GM21529 (cell line): Measurements from ENCODE around the gene CDH23.

ENCODE experiments used
- ATAC-seq: cut with Tn5 transposase; IDR thresholded peaks from one replicate; pipeline ENCODE4 v1.9.1; 2021; ENCODE audit not compliant: unreplicated experiment

Gene CDH23

GRCh38 chr10:71554671-71555070 is 158.0 kb downstream of the CDH23 start:
- ATAC-seq, result no peak

DNA sequence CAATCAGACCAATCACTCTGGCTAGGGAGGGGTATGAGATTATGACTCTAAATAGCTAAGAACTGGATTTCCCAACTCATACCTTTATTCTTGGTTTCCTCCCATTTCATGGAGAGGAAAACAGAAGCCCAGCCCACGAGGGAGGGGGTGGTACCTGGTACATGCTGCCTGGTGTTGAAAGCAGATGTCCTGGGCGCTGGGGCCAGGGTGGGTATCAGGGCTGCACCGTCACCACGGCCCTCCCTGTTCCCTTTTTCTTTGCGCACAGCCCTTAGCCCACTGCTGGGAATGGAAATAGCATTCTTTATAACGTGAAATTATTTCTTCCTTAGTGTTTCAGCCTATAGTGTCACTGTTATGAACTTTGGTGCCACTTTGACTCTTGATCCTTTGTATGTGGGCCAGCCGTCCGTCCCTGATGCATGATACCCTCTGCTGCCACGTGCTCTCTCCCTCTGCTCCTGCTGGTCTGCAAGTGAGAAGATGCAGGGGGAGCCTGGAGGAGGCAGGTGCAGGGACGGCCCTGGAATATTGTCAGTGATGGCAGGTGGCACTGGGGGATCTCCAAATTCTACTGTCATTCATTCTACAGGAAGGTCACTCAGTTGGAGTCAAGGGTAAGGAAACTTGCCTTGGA is 158.5 kb downstream of the CDH23 start:
- no peak for ATAC-seq

- no peak for ATAC-seq
Observed at GRCh38 chr10:71555724-71556119, 159.0 kb downstream of the CDH23 start.

DNA sequence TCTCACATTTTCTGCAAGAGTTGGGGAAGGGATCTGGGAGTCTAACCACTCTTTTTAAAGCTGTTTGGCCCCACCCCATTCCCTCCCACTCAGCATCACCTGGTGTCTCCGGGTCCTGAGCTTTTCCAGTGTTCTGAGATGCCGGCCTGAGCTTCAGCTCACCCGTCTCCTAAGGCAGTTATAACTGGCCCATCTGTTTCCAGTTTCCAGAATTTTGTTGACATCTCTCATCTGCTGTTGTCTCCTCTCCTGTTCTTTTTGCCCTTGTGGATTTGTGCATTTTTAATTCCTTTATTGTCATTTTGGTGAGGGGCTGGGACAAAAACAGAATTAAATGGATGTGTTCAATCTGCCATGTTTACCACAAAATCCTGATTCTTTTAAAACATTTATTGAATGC is 162.3 kb downstream of the CDH23 start:
- ATAC-seq, result no peak

DNA sequence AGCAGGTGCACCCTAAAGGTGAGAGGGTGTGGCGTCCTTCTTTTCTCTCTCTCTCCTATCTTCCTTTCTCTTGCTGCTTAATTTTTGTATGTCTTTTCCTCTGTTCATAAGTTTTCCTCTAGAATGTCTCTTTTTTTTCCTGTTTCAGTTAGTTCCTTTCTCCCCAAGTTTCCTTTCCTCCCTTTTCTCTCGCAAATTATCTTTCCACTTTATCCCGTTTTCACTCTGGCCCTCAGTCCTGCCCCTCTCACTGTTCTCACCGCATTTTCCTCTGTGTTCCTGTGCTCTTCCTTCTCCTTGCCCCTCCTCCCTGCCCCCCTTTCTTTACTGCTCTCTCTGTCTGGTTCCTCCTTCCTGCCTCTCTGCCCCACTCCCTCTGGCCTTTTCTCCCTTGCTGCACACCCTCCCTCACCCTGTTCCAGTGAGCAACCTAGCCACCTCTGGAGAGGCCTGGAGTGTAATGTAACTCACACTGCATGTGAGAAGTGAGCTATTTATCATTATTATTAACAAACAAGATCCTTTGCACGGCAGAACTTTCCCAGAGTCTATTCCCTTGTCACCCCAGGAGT is 164.4 kb downstream of the CDH23 start:
- ATAC-seq, result no peak

DNA sequence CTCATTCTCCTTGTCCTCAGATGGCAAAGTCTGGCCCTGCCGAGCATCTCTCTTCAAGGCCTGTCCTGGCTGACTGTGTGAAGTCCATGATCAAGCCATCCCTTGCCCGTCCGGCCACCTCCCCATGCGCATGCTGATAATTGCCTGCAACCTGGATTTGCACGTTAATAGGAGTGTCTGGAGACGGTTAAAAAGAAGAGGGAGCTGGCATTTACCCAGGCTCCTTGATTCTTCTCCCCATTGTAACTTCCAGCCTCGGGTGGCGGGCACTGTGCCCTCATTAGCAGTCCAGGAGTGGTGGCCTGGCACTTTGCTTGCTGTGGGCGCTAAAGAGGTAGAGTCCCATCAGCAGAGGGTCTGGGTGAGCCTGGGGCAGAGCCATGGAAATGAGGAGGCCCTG is 165.5 kb downstream of the CDH23 start:
- ATAC-seq, result no peak

DNA sequence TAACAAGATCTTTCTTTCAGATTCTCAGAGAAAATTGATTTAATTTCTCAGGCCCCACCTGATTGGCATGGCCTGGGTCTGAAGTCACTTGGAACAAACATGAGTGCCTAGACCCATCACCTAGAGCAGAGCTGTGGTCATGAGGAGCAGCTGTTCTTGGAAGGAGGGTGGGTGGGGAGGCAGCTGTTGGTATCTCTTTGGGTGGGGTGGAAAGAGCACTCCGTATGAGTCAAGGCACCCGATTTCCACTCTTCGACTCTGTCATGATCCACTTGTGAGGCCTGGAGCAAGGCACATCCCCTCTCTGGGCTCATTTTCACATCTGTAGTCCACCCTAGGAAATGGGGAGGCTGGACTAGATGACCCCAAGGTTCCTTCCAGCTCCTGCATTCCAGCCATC is 166.2 kb downstream of the CDH23 start:
- no peak for ATAC-seq

DNA sequence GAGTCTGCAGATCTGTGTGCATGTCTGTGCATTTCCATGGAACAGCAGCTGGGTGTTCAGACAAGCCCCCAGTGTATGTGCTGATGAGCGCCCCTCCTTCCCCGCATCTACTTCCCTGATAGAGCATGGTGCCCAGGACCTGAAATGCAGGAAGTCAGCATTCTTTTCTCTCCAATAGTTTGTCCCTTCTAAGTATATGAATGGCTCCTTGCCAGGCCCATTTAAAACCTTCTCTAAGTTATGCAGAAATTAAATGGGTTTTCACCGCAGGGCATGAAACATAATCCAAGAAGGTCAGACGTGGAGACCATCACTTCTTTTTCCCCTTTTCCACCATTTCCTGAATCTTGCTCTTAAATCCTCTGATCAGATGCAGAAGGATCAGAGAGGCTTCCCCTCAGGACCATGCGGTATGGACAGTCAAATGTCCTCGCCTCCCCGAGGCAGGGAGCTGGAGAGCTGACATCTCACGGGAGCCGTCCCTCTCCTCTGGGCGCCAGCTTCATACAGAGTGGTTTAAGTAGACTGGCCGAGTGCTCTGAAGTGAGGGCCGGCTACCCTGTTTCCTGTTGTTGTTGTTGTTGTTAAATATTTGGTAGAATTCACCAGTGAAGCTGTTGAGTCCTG is 167.6 kb downstream of the CDH23 start:
- no peak for ATAC-seq

- ATAC-seq, result no peak
Observed at GRCh38 chr10:71565284-71566000, 168.7 kb downstream of the CDH23 start.

DNA sequence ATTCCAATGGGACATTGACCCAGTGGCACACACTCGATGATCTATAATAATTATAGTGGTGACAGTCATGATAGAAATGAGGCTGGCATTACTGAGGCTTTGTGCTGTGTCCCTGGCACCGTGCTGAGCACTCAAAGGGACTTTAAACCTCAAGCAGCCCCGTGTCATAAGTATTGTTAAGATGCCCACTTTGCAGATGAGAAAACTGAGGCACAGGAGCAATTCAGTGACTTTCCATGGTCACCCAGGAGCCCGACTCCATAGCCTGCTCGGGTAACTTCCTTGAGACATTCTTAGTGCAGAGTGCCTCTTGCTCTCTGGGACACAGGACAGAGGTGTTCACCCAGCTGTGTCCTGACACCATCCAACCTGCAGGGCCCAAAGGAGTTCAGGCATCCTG is 170.3 kb downstream of the CDH23 start:
- ATAC-seq, result no peak

- ATAC-seq, result no peak
Observed at GRCh38 chr10:71568896-71569492, 172.3 kb downstream of the CDH23 start.

GRCh38 chr10:71569775-71570588 is 173.3 kb downstream of the CDH23 start:
- no peak for ATAC-seq

- no peak for ATAC-seq
Observed at GRCh38 chr10:71571460-71572175, 174.9 kb downstream of the CDH23 start.

DNA sequence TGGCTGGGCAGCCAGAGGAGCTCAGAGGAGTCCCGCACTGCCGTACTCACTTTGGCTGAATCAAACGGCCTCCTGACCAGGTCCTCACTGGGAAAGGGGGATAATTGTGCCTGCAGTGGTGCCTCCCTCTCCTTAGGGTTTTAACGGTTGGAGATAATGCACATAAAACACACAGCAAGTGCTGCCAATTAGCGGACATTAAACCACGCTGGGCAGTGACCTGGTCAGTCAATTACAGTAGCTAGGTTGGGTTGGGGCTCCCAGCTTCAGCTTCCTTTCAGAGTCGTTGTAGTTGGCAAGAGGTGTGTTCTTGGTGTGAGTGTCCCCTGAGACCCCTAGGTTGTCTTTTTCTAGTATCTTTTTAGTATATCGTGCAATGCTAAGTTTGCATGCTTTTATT is 176.2 kb downstream of the CDH23 start:
- ATAC-seq, result no peak

DNA sequence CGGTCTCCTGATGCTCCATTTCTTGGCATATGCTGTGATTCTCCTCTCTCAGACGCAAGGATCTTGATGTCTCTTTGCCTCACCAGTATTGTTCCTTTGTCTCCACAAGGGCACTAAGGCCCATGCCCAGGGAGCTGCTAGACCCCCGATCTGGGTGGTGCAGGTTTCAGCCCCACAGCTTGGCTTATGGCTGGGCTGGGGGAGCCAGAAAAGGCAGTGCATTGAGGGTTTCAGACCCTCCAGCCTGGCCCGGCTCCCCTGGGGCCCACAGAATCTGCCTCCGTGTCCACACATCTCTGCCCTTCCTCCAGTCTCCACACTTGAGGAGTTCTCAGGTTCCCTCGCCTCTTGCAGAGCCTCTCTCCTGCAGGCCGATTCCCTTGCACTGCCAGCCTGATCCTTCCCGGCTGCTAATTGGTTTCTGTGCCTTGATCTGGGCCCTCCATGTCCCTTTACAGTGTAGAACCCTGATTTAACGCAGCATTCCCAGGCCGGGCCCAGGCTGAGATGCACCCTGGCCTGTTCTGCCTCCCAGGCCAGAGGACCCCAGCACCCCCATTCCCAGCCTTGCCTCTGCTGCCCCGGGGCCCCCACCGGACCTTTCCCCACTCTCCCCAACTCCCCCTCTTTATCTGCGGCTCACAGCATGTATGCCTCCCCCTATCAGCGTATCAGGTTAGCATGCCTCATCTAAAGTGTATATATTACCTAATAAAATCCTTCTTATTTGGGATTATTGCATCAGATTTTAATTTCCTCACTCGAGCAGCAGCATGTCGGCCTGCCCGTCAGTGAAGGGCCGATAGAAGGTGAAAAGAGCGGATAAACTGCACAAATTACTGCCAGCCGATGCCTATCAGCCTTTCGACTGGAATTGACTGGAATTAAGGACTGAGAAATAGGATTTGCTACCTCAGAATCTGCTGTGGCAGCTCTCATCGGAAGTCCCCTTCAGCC is 177.1 kb downstream of the CDH23 start:
- ATAC-seq, result no peak

DNA sequence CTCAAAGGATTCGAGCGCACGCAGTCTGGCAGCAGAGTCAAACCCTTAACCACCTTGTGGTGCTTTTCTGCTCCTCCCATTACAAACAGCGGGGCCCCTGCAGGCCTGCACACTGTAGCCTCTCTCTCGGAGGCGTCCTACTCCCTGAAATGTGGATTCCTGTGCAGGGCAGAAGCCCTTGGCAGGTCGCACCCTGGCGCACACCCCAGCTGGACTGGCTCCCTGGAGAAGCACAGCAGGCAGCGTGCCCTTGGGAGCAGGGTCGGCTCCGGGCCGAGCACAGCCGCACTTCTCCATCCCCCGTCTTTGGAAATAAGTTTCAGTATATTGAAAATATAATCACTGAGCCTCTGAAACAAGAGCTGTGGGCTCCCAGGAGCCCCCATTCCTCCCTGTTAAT is 178.7 kb downstream of the CDH23 start:
- no peak for ATAC-seq

DNA sequence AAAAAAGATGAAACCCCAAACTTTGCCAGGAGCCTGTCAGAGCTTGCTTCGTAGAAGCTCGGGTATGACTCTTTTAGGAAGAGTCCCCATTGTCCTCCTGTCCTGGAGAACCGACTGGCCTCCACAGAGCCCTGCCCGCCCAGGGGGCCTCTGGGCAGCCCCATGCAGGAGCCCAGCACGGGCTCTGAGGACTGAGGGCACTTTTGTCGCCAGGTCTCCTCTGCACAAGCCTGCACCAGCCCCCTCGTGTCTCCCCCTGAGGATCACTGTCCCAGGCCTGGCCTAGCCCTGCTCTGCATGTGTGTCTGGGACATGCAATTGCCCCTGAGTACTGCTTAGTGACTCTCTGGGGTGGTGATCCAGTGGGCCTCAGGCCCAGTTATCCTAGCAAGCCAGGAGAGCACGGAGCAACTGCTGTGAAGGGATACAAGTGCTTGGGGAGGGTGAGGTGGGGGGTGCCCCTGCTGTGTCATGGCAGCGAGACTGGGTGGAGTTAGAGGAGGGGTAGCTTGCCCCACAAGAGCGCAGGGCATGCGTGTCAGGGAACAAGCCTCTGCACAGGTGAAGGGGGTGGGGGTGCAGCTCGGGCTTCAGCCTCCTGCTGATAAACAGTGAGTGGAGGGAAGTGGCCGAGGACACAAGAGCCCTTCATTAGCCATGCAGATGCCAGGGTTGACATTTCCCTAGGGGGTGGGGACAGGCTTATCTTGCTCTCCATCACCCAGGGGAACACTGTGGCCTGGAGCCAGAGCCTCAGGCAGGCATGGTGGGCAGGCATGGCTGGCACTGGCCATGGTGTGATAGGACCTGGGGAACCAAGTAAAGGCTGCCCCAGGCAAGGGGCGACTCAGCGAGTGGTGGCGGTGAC is 179.4 kb downstream of the CDH23 start:
- no peak for ATAC-seq

GRCh38 chr10:71576842-71577241 is 180.1 kb downstream of the CDH23 start:
- ATAC-seq, result no peak
